Stimulated activated CD8-positive, alpha-beta memory T cell treated with anti-CD3 and anti-CD28 coated beads, Interleukin-4, amount 100 ng/mL, for 24 hours (primary cell): Measurements from ENCODE around the gene BTAF1.

ENCODE experiments used
- DNase-seq: peaks from one replicate; pipeline ENCODE4 v3.0.0-alpha.2; 2020; ENCODE audit warnings: low read depth

Gene BTAF1

GRCh38 chr10:92052741-92053140 lies 129.2 kb downstream of the BTAF1 start:
- DNase-seq: no peak

DNA sequence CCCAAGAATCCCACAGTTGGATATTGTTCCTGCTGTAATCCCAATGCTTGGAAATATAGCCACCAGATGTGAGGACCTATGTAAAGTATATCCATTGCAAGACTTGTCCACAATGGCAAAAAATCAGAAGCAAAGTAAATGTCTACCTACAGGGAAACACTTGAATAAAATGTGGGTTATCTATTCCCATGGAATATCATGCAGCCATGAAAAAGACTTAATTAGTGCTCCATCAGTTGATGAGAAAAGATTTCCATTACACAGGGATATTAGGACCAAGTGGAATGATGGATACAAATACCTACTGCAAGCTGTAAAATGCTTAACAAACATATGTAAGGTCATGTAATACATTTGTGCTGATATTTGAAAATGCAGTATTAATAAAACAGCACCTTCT lies 131.2 kb downstream of the BTAF1 start:
- no peak for DNase-seq

- no peak for DNase-seq
Measured at GRCh38 chr10:92062273-92062672, 138.7 kb downstream of the BTAF1 start.

GRCh38 chr10:92064506-92064905 lies 140.9 kb downstream of the BTAF1 start:
- no peak for DNase-seq

DNA sequence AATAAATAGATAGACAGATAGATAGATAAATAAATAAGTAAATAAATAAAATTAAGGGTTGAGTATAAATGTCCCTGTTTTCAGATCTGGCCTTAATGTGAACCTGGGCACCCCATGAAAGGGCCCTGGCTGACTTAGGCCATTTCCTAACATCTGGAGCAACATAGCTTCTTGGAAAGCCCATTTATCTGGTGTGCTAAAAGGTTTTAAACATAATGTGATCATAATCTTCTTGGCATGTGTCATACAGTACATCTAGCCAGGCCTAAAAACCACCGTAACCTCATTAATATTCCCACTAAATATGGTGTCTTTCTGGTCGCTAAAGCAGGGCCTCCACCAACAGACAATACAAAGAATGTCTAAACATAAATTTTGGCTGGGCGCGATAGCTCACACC lies 142.8 kb downstream of the BTAF1 start:
- no peak for DNase-seq

DNA sequence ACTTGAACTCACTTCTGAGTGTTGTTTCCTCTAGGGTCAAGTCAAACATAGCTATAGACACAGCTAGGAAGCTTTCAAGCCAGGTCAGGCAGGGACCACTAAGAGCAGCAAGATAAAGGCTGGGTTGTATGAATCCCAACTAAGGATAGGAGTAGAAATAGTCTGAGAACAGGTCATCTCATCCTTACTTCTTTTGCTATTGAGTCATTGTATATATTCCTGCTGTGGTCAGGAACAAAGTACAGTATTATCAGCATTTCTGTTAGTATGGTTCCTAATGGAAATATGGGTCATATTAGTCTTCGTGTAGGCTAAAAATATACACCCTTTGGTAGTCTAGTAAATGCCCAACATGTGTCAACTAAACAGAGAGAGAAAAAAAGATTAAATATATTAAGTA lies 145.3 kb downstream of the BTAF1 start:
- DNase-seq: no peak

- no peak for DNase-seq
Measured at GRCh38 chr10:92074126-92074887, 150.7 kb downstream of the BTAF1 start.

GRCh38 chr10:92075829-92076228 lies 152.3 kb downstream of the BTAF1 start:
- no peak for DNase-seq

GRCh38 chr10:92076722-92077121 lies 153.2 kb downstream of the BTAF1 start:
- DNase-seq: no peak

- no peak for DNase-seq
Measured at GRCh38 chr10:92079003-92079402, 155.4 kb downstream of the BTAF1 start.
